ENCODE measurements around the gene MCM9. TPM values are rescaled to one million over a fixed set of nuclear protein-coding genes. Genes with fewer than 3 reads are reported as not detected.

The MCM9 gene
- total and polyA plus RNA-seq, 2 of the 13 experiments (the other 11 are each of a cell fraction or from before 2014, with no cell fraction given): 3.8 to 17.2 TPM

DNA sequence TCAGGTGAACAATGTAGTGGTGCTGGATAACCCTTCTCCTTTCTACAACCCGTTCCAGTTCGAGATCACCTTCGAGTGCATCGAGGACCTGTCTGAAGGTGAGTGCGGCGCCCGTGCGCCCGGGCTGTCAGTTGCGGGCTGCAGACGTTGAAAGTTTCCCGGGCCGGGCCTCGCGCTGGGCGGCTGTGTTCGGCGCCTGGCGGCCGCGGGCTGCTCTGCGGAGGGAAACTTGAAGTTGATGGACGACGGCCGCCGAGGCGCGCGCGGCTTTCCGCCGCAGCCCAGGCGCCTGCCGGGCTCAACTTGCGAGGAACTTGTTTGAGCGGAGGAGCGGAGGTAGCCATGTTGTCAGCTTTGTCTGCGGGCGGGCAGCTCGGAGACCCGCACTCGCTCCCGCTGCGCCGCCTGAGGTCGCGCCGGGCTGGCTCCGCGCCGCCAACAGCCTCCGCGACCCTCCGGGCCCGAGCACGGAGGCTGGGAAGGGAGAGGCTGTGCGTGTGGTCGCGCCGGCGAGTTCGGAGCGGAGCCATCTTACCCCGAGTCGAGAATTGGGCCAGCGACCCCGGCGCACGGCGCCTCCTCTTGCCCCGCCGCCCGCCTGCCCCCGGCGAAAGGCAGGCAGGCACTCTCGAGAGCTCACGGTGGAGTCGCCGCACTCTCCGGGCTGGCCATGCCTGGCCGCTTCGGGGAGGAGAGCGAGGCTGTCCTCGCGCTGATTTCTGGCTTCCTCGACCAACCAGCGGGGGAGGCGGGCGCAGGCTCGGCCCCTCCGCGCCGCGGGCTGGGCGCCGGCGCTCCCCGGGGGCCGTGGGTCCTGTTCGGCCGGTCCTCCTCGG, 40.3 kb downstream of the MCM9 start (continued):
- TF ChIP-seq PRDM10 (CRISPR knock-in tag; IDR thresholded peaks at IDR 0.05; ENCODE audit: low read depth) (no peak), ZNF496 (CRISPR knock-in tag; IDR thresholded peaks at IDR 0.05; ENCODE audit: insufficient replicate concordance) (no peak), AKAP8 (CRISPR knock-in tag; IDR thresholded peaks at IDR 0.05) (peak; percentile 82), JUND (CRISPR knock-in tag; IDR thresholded peaks at IDR 0.05) (no peak), KLF16 (CRISPR knock-in tag; IDR thresholded peaks at IDR 0.05) (no peak), MXI1 (IDR thresholded peaks at IDR 0.05; ENCODE audit: borderline replicate concordance, low read depth, low read length) (no peak; the same call in 2 of the 3 replicates), BATF2 (CRISPR knock-in tag; IDR thresholded peaks at IDR 0.05) (peak; percentile 69; the same call in 1 of the 2 replicates), KLF11 (CRISPR knock-in tag; IDR thresholded peaks at IDR 0.05) (no peak), ZNF737 (CRISPR knock-in tag; IDR thresholded peaks at IDR 0.05; ENCODE audit: borderline replicate concordance) (no peak), KDM1A (CRISPR knock-in tag; IDR thresholded peaks at IDR 0.05) (no peak), TFAP4 (IDR thresholded peaks at IDR 0.05; ENCODE audit: borderline replicate concordance, low read depth) (no peak), MIER3 (CRISPR knock-in tag; IDR thresholded peaks at IDR 0.05; ENCODE audit: borderline replicate concordance) (no peak), NFIB (CRISPR knock-in tag; IDR thresholded peaks at IDR 0.05; ENCODE audit: borderline replicate concordance) (no peak), TFDP1 (CRISPR knock-in tag; IDR thresholded peaks at IDR 0.05; ENCODE audit: borderline replicate concordance) (peak; percentile 23; the same call in 1 of the 2 replicates)
- TF ChIP-seq, protein P1, sequence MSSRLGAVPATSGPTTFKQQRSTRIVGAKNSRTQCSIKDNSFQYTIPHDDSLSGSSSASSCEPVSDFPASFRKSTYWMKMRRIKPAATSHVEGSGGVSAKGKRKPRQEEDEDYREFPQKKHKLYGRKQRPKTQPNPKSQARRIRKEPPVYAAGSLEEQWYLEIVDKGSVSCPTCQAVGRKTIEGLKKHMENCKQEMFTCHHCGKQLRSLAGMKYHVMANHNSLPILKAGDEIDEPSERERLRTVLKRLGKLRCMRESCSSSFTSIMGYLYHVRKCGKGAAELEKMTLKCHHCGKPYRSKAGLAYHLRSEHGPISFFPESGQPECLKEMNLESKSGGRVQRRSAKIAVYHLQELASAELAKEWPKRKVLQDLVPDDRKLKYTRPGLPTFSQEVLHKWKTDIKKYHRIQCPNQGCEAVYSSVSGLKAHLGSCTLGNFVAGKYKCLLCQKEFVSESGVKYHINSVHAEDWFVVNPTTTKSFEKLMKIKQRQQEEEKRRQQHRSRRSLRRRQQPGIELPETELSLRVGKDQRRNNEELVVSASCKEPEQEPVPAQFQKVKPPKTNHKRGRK (CRISPR knock-in tag; IDR thresholded peaks at IDR 0.05): peak; percentile 59; the same call in 1 of the 2 replicates
- TF ChIP-seq, protein P2, sequence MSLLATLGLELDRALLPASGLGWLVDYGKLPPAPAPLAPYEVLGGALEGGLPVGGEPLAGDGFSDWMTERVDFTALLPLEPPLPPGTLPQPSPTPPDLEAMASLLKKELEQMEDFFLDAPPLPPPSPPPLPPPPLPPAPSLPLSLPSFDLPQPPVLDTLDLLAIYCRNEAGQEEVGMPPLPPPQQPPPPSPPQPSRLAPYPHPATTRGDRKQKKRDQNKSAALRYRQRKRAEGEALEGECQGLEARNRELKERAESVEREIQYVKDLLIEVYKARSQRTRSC (CRISPR knock-in tag; IDR thresholded peaks at IDR 0.05; ENCODE audit: low read depth): peak; percentile 83; the same call in 1 of the 2 replicates
- TF ChIP-seq, protein P3, sequence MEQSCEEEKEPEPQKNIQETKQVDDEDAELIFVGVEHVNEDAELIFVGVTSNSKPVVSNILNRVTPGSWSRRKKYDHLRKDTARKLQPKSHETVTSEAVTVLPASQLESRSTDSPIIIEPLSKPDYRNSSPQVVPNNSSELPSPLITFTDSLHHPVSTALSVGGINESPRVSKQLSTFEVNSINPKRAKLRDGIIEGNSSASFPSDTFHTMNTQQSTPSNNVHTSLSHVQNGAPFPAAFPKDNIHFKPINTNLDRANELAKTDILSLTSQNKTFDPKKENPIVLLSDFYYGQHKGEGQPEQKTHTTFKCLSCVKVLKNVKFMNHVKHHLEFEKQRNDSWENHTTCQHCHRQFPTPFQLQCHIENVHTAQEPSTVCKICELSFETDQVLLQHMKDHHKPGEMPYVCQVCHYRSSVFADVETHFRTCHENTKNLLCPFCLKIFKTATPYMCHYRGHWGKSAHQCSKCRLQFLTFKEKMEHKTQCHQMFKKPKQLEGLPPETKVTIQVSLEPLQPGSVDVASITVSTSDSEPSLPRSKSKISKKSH (CRISPR knock-in tag; IDR thresholded peaks at IDR 0.05; ENCODE audit: borderline replicate concordance): no peak; the same call in 1 of the 2 replicates
